Activated T-helper 17 cell treated with anti-CD3 and anti-CD28 coated beads, Interleukin-2, amount 50 U/mL, for 72 hours (primary cell): ENCODE data around the gene CACNA1I. TPM values are rescaled to one million over a fixed set of nuclear protein-coding genes. Genes with fewer than 3 reads are reported as not detected.
A peak's percentile ranks its signal among the peaks of the same experiment; 100 is the strongest.

Experiments
- ATAC-seq: fragments of 150-1000 bp; cut with Tn5 transposase; replicated peaks from 2 replicates; pipeline ENCODE4 v1.10.0; 2021; ENCODE audit warnings: mild to moderate bottlenecking, moderate library complexity
- H3K27ac Mint-ChIP-seq: one replicate; pipeline ENCODE4 v1.8.0; 2022; ENCODE audit warnings: mixed read lengths
- H3K27me3 Mint-ChIP-seq: one replicate; pipeline ENCODE4 v1.8.0; 2022; ENCODE audit warnings: mixed read lengths
- H3K36me3 Mint-ChIP-seq: one replicate; pipeline ENCODE4 v1.8.0; 2022; ENCODE audit warnings: low read depth, mild to moderate bottlenecking, mixed read lengths
- H3K4me1 Mint-ChIP-seq: one replicate; pipeline ENCODE4 v1.8.0; 2022; ENCODE audit warnings: mixed read lengths
- H3K4me3 Mint-ChIP-seq: one replicate; pipeline ENCODE4 v1.8.0; 2022; ENCODE audit warnings: mild to moderate bottlenecking, mixed read lengths
- H3K9me3 Mint-ChIP-seq: one replicate; pipeline ENCODE4 v1.8.0; 2022; ENCODE audit warnings: mixed read lengths
- total RNA-seq, 2 donors: library from RNA; stranded (reverse); gene quantifications; one replicate each; pipeline ENCODE4 v1.2.3, GENCODE V29; 2022

Gene CACNA1I
- total RNA-seq, 2 donors from 2014 or later = 0.84 to 5.3 TPM

DNA sequence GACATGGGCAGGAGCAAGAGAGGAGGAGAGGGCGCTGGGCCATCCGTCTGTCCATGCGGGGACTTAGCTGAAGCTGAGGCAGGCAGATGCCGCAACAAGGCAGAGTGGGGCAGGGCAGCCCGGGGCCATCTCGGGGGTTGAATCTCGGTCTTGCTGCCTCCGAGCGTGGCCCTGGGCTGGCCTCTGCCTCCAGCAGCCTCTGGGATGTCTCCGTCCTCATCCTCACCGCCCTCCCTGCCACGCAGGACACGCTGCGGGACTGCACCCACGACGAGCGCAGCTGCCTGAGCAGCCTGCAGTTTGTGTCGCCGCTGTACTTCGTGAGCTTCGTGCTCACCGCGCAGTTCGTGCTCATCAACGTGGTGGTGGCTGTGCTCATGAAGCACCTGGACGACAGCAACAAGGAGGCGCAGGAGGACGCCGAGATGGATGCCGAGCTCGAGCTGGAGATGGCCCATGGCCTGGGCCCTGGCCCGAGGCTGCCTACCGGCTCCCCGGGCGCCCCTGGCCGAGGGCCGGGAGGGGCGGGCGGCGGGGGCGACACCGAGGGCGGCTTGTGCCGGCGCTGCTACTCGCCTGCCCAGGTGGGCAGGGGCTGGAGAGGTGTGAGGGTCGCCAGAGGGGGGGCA is 108.4 kb downstream of the CACNA1I start:
- Mint-ChIP-seq H3K4me3 (no peak overlapping the region), H3K9me3 (no peaks in the 10 kb centered on the region), H3K36me3 (peaks cover 13% of the 10 kb centered on the region), H3K4me1 (peaks cover 4% of the 10 kb centered on the region), H3K27ac (no peak overlapping the region), H3K27me3 (no peaks in the 10 kb centered on the region)
- no peak for ATAC-seq

GRCh38 chr22:39679652-39680051 is 109.1 kb downstream of the CACNA1I start:
- H3K4me3 Mint-ChIP-seq = no peak overlapping the region

DNA sequence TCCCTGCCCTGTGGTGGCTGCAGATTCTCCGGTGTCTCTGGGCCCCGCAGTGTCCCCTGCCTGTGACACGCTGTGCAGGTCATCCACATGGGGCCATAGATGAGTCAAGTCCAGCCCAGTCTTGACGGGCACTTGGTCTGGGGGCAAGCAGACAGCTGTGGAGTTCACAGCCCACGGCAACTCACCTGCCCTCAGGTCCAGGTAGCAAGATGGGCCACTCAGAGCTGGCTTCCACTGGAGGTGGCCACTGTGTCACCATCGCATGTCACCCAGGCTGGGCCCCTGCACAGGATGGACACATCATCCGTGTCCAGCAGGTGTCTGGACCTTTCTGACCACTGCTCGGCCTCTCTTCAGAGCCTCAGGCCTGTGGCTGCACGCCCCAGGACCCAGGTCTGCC is 109.9 kb downstream of the CACNA1I start:
- no peak overlapping the region for H3K27ac Mint-ChIP-seq
- no peaks in the 10 kb centered on the region for H3K9me3 Mint-ChIP-seq
- H3K4me3 Mint-ChIP-seq = no peak overlapping the region
- H3K4me1 Mint-ChIP-seq = no peaks in the 10 kb centered on the region
- no peaks in the 10 kb centered on the region for H3K27me3 Mint-ChIP-seq
- ATAC-seq = no peak
- peaks cover 13% of the 10 kb centered on the region for H3K36me3 Mint-ChIP-seq

More at GRCh38 chr22:39679652-39680051, 109.1 kb downstream of the CACNA1I start:
- H3K4me1 Mint-ChIP-seq = no peaks in the 10 kb centered on the region
- H3K27me3 Mint-ChIP-seq = no peaks in the 10 kb centered on the region
- peaks cover 13% of the 10 kb centered on the region for H3K36me3 Mint-ChIP-seq
- ATAC-seq = no peak
- no peaks in the 10 kb centered on the region for H3K9me3 Mint-ChIP-seq
- H3K27ac Mint-ChIP-seq = no peak overlapping the region

- no peak overlapping the region for H3K4me3 Mint-ChIP-seq
- no peaks in the 10 kb centered on the region for H3K27me3 Mint-ChIP-seq
- H3K36me3 Mint-ChIP-seq = peaks cover 13% of the 10 kb centered on the region
- no peaks in the 10 kb centered on the region for H3K4me1 Mint-ChIP-seq
- no peak for ATAC-seq
- H3K9me3 Mint-ChIP-seq = no peaks in the 10 kb centered on the region
- H3K27ac Mint-ChIP-seq = no peak overlapping the region
Observed at GRCh38 chr22:39681038-39681861, 110.7 kb downstream of the CACNA1I start.

DNA sequence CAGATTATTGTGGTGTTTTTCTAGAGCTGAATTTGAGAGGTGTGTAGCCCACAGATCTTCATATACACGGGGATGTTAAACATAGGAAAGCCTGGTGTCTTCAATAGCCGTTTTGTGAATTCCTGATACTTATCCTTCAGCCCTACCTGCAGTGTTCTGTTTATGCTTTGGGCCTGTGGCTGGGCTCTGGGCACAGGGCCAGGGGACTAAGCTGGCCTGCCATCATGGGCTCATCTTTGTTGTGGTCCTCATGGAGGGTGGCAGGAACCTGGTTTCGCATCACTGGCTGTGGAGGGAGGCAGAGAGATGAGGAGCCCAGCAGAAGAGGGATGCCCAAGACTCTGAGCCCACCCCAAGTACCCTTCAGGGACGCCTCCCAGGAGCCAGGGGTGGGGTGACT is 112.4 kb downstream of the CACNA1I start:
- Mint-ChIP-seq H3K27me3 (no peaks in the 10 kb centered on the region), H3K27ac (no peak overlapping the region), H3K4me1 (no peaks in the 10 kb centered on the region), H3K4me3 (no peak overlapping the region), H3K36me3 (peaks cover 13% of the 10 kb centered on the region), H3K9me3 (no peaks in the 10 kb centered on the region)
- no peak for ATAC-seq

- Mint-ChIP-seq H3K36me3 (peaks cover 13% of the 10 kb centered on the region), H3K4me3 (no peak overlapping the region), H3K4me1 (no peaks in the 10 kb centered on the region), H3K27ac (no peak overlapping the region), H3K9me3 (no peaks in the 10 kb centered on the region), H3K27me3 (no peaks in the 10 kb centered on the region)
- ATAC-seq = no peak
Observed at GRCh38 chr22:39683639-39684038, 113.1 kb downstream of the CACNA1I start.

DNA sequence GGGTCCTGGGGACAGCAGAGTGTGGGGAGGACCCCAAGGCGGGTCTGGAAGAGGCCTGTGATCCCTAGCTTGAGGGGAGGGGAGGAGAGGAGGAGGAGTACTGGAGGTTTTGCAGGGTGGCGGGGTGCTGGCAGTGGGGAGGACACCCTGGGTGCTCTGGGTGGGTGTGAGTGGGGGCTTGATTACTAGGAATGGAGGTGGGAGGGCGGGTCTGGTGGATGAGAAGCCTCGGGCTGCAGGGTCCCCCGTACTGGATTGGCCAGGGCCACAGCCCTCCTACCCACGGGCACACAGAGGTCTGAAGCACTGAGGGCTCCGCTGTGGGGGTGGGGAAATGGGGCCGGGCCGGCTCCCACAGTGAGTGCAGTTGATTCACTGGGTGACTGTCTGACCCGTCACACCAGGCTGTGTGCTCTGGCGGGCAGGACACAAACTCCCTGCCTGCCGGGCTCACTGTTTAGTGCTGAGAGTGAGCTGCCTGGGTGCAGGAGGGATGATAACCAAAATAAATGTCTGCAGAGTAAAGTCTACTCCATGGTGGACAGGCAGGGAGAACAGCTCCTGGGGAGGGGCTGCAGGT is 114.2 kb downstream of the CACNA1I start:
- Mint-ChIP-seq H3K4me3 (no peak overlapping the region), H3K9me3 (no peaks in the 10 kb centered on the region), H3K27ac (no peak overlapping the region), H3K36me3 (peaks cover 13% of the 10 kb centered on the region), H3K4me1 (no peaks in the 10 kb centered on the region), H3K27me3 (no peaks in the 10 kb centered on the region)
- ATAC-seq = no peak

DNA sequence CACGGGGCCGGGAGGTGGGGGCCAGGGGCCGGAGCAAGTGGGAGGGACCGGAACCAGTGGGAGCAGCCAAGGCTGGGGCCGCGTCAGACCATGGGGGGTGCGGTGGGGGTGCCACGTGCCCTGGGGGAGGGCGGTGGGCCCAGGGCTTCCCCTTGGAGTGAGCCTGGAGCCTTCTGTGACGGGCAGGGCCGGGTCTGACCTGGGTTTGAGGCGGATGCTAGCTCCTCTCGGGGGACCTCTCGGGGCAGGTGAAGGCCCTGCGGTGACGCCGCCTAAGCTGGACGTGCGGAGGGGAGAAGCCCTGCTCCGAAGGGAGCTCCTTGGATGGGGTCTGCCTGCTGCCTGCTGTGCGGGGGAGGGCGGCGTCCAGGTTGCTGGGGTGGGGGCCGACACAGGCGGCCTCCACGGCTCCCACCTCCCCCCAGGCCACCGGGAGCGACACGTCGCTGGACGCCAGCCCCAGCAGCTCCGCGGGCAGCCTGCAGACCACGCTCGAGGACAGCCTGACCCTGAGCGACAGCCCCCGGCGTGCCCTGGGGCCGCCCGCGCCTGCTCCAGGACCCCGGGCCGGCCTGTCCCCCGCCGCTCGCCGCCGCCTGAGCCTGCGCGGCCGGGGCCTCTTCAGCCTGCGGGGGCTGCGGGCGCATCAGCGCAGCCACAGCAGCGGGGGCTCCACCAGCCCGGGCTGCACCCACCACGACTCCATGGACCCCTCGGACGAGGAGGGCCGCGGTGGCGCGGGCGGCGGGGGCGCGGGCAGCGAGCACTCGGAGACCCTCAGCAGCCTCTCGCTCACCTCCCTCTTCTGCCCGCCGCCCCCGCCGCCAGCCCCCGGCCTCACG is 115.0 kb downstream of the CACNA1I start:
- H3K27ac Mint-ChIP-seq = no peak overlapping the region
- no peaks in the 10 kb centered on the region for H3K4me1 Mint-ChIP-seq
- no peak overlapping the region for H3K4me3 Mint-ChIP-seq
- no peaks in the 10 kb centered on the region for H3K27me3 Mint-ChIP-seq
- H3K9me3 Mint-ChIP-seq = no peaks in the 10 kb centered on the region
- peaks cover 13% of the 10 kb centered on the region for H3K36me3 Mint-ChIP-seq
- no peak for ATAC-seq

DNA sequence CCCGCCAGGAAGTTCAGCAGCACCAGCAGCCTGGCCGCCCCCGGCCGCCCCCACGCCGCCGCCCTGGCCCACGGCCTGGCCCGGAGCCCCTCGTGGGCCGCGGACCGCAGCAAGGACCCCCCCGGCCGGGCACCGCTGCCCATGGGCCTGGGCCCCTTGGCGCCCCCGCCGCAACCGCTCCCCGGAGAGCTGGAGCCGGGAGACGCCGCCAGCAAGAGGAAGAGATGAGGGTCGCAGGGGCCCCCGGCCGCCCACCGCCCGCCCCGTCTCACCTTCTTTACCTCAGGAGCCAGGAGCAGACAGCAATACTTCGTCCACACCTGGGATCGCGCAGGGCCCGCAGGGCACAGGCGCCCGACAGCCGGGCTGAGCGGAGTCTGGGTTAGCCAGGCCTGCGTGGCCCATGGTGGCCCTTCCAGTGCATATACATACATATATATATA is 115.6 kb downstream of the CACNA1I start:
- H3K4me3 Mint-ChIP-seq = no peak overlapping the region
- no peak for ATAC-seq

DNA sequence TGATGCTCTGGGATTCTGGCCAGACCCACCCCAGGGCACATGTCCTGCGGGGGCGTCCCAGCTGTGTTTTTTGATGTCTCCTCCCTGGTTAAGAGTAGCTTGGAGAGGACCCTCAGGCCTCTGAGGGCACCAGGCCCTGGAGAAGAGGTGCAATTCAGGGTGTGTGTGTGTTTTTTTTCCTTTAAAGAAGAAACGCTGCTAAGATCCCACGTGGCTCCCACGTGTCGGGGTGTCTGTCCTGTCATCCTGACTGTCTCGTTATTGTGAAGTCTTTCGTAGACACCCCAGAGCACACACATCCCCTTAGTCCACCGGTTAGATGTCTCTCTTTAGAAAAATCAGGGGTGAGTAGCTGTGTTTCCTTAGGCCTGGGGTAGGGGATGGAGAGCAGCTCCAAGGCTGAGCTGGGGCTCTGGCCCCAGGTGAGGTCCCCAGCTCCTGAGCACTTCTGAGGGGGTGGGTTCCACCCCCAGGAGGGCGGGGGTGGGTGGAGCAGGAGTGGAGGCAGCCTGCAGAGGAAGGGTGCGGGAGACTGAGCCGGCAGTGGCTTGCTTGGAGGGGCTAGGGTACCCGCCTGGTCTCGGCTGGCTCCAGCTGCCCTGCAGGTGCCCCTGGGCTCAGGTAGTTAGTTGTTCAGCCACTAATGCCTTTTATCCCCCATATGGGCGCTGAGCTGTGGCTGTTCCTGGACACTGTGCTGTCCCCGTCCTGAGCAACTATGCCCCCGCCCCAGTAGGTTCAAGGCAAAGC is 116.4 kb downstream of the CACNA1I start:
- ATAC-seq = no peak
- Mint-ChIP-seq H3K36me3 (peaks cover 10% of the 10 kb centered on the region), H3K4me1 (no peaks in the 10 kb centered on the region), H3K27ac (no peak overlapping the region), H3K27me3 (no peaks in the 10 kb centered on the region), H3K9me3 (no peaks in the 10 kb centered on the region), H3K4me3 (no peak overlapping the region)

More for the DNA sequence above, 115.6 kb downstream of the CACNA1I start:
- H3K9me3 Mint-ChIP-seq = no peaks in the 10 kb centered on the region
- H3K4me1 Mint-ChIP-seq = no peaks in the 10 kb centered on the region
- H3K36me3 Mint-ChIP-seq = peaks cover 13% of the 10 kb centered on the region
- H3K27me3 Mint-ChIP-seq = no peaks in the 10 kb centered on the region
- no peak overlapping the region for H3K27ac Mint-ChIP-seq

DNA sequence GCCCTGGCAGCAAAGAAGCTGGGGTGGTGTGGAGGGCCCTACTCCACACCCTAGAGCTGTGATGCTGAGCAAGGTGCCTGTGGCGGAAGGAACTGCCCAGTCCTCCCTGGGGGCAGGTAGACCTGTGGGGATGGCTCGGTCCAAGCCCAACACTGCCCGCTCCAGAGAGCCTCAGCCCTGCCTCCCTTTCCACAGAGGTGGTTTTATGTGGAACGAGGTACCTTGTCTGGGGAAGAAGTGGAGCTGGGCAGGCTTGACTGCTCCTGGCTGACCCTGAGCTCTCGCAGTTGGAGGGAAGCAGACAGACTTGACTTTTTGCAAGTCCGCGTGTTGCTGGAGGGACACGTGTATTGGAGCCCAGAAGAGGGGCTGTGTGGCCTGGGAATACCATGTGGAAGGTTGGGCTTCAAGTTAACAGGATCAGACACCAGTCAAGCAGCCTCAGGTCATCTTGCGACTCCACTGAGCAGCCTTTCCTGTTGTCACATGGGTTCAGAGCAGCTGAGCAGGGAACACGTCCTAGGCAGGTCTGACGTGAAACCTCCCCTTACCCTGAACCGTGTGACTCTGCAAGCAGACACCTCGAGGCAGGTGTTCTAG is 117.7 kb downstream of the CACNA1I start:
- Mint-ChIP-seq H3K9me3 (no peaks in the 10 kb centered on the region), H3K4me3 (no peak overlapping the region), H3K27me3 (no peaks in the 10 kb centered on the region), H3K4me1 (no peaks in the 10 kb centered on the region), H3K36me3 (no peaks in the 10 kb centered on the region), H3K27ac (peak overlapping the region; percentile 66)
- ATAC-seq = no peak

DNA sequence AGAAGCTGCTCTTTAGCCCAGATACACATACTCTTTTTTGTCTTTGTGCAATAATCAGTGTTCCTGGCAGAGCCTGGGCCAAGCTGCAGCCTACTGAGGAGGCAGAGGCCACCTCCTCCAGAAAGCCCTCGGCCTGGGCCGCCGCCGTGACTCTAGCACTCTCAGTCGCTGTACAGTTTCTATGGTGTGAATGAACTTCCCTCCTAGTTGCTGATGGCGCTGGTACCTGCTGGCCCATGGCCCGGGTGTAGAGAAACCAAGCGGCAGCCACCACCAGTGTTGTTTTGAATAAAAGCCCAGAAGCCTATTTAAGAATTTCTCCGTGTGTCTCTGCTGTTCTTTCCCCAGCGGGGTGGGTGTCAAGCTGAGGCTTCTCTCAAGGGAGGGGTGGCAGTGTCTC is 118.9 kb downstream of the CACNA1I start:
- Mint-ChIP-seq H3K27ac (no peak overlapping the region), H3K4me3 (no peak overlapping the region), H3K36me3 (no peaks in the 10 kb centered on the region), H3K9me3 (no peaks in the 10 kb centered on the region), H3K4me1 (no peaks in the 10 kb centered on the region), H3K27me3 (no peaks in the 10 kb centered on the region)
- ATAC-seq = no peak

DNA sequence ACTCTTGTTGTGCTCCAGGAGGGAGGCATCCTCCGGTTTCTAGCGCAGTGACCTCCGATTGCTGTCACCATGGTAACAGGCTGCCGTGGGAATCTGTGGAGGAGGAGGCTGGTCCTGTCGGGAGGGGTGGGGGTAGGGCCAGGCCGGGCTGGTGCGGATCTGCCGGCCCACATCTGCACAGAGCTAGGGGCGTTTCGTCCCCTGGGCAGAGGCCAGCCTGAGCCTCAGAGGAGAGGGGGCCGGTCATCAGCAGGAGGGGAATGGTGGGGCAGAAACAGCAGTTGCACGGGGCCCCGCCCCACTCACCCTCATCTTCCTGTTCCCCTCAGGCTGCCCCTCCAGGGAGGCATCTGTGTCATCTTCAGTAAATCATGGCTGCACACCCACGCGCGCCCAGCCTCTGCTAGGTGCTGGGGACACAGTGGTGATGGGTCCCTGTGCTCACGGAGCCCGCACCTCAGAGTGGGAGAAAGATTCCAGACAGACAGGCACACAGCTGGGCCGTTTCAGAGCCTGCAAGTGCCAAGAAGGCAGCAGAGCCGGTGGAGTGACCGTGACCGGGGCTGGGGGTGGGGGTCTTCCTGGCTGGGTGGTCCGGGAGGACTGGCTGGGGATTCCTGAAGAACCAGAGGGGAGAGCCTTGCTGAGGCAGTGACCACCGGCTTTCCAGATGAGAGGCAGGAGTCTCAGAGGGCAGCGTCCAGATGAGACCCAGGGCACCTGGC is 120.5 kb downstream of the CACNA1I start:
- no peak overlapping the region for H3K4me3 Mint-ChIP-seq
- ATAC-seq = no peak

More for the DNA sequence above, 120.5 kb downstream of the CACNA1I start:
- Mint-ChIP-seq H3K27ac (no peak overlapping the region), H3K9me3 (no peaks in the 10 kb centered on the region), H3K27me3 (no peaks in the 10 kb centered on the region), H3K36me3 (no peaks in the 10 kb centered on the region), H3K4me1 (no peaks in the 10 kb centered on the region)
